Skeletal muscle tissue (tissue), 4 donors: Measurements from ENCODE around the gene ABCC6. TPM values are rescaled to one million over a fixed set of nuclear protein-coding genes. Genes with fewer than 3 reads are reported as not detected.
"Not testable (repeated sequence)": the region's sequence is repeated elsewhere in the genome, so short reads cannot be mapped to it uniquely, and the experiment has no call there.

Experiments used
- H3K27ac ChIP-seq: one replicate; pipeline ENCODE4 v1.7.0; 2013; ENCODE audit warnings: mild to moderate bottlenecking, low read depth, low read length, inconsistent platforms
- H3K27me3 ChIP-seq, 3 donors: one replicate each; pipeline ENCODE4 v1.7.0; 2013; ENCODE audit warnings: low read length in 3 of 3; ENCODE audit not compliant: control insufficient read depth in 3 of 3, insufficient read depth in 3 of 3
- H3K36me3 ChIP-seq, 3 donors: one replicate each; pipeline ENCODE4 v1.7.0; 2013; ENCODE audit warnings: low read length in 3 of 3; ENCODE audit not compliant: control insufficient read depth in 3 of 3, insufficient read depth in 3 of 3
- H3K4me1 ChIP-seq, 3 donors: one replicate each; pipeline ENCODE4 v1.7.0; 2013; ENCODE audit warnings: low read length in 3 of 3, mild to moderate bottlenecking in 3 of 3; ENCODE audit not compliant: control insufficient read depth in 3 of 3, insufficient read depth in 3 of 3
- H3K4me3 ChIP-seq, 3 donors: one replicate each; pipeline ENCODE4 v1.7.0; 2013; ENCODE audit warnings: low read length in 3 of 3
- H3K9ac ChIP-seq, 3 donors: one replicate each; pipeline ENCODE4 v1.7.0; 2013; ENCODE audit warnings: low read length in 3 of 3, mild to moderate bottlenecking in 3 of 3, moderate library complexity in 2 of 3, low read depth in 1 of 3
- H3K9me3 ChIP-seq, 3 donors: one replicate each; pipeline ENCODE4 v1.7.0; 2013; ENCODE audit warnings: low read length in 3 of 3; ENCODE audit not compliant: control insufficient read depth in 3 of 3
- total RNA-seq: library from RNA; depleted of rRNA; stranded (reverse); fragments of >200 nt; gene quantifications from one replicate; pipeline ENCODE4 v1.2.3, GENCODE V29; 2014
- donor health status: Osteomylitis.

Gene ABCC6
- total RNA-seq, 1 donor from 2014 or later, result 1.6 TPM

- no peak overlapping the region for H3K9ac ChIP-seq
- H3K4me3 ChIP-seq, result no peak overlapping the region
- no peaks in the 10 kb centered on the region for H3K27me3 ChIP-seq
- no peaks in the 10 kb centered on the region for H3K9me3 ChIP-seq
- peaks cover 0 to 6% (median 0%) of the 10 kb centered on the region in 3 donors for H3K36me3 ChIP-seq
- H3K27ac ChIP-seq, result no peak overlapping the region
- H3K4me1 ChIP-seq, result peaks cover 3 to 12% (median 11%) of the 10 kb centered on the region in 3 donors
Observed at GRCh38 chr16:16191493-16192167, 31.7 kb downstream of the ABCC6 start.

GRCh38 chr16:16190966-16191365, 32.3 kb downstream of the ABCC6 start:
- not testable (repeated sequence) for H3K27ac ChIP-seq, H3K36me3 ChIP-seq, H3K9me3 ChIP-seq, H3K4me1 ChIP-seq, H3K27me3 ChIP-seq, H3K4me3 ChIP-seq, H3K9ac ChIP-seq

- no peak overlapping the region for H3K9ac ChIP-seq
- no peak overlapping the region for H3K4me3 ChIP-seq
- H3K9me3 ChIP-seq, result no peaks in the 10 kb centered on the region
- peaks cover 0 to 2% (median 1%) of the 10 kb centered on the region in 3 donors for H3K4me1 ChIP-seq
- H3K36me3 ChIP-seq, result peaks cover 0 to 8% (median 0%) of the 10 kb centered on the region in 3 donors
- no peak overlapping the region for H3K27ac ChIP-seq
- no peaks in the 10 kb centered on the region for H3K27me3 ChIP-seq
Observed at GRCh38 chr16:16190546-16190945, 32.7 kb downstream of the ABCC6 start.

- peaks cover 0 to 8% (median 0%) of the 10 kb centered on the region in 3 donors for H3K36me3 ChIP-seq
- H3K27me3 ChIP-seq, result no peaks in the 10 kb centered on the region
- H3K4me3 ChIP-seq, result no peak overlapping the region
- no peaks in the 10 kb centered on the region for H3K9me3 ChIP-seq
- H3K4me1 ChIP-seq, result no peaks in the 10 kb centered on the region
- no peak overlapping the region for H3K27ac ChIP-seq
- no peak overlapping the region for H3K9ac ChIP-seq
Observed at GRCh38 chr16:16189842-16190241, 33.5 kb downstream of the ABCC6 start.

- no peak overlapping the region for H3K27ac ChIP-seq
- H3K36me3 ChIP-seq, result peaks cover 0 to 8% (median 0%) of the 10 kb centered on the region in 3 donors
- H3K4me1 ChIP-seq, result no peaks in the 10 kb centered on the region
- no peak overlapping the region for H3K9ac ChIP-seq
- no peaks in the 10 kb centered on the region for H3K27me3 ChIP-seq
- H3K4me3 ChIP-seq, result no peak overlapping the region
- no peaks in the 10 kb centered on the region for H3K9me3 ChIP-seq
Observed at GRCh38 chr16:16188827-16189226, 34.5 kb downstream of the ABCC6 start.

GRCh38 chr16:16186820-16187219, 36.5 kb downstream of the ABCC6 start:
- Histone ChIP-seq H3K9me3 (no peaks in the 10 kb centered on the region), H3K36me3 (peaks cover 0 to 4% (median 2%) of the 10 kb centered on the region in 3 donors), H3K27ac (no peak overlapping the region), H3K4me1 (no peaks in the 10 kb centered on the region), H3K27me3 (no peaks in the 10 kb centered on the region), H3K4me3 (no peak overlapping the region), H3K9ac (no peak overlapping the region)

- H3K9me3 ChIP-seq, result no peaks in the 10 kb centered on the region
- H3K9ac ChIP-seq, result no peak overlapping the region
- H3K27me3 ChIP-seq, result no peaks in the 10 kb centered on the region
- H3K36me3 ChIP-seq, result peaks cover 0 to 4% (median 2%) of the 10 kb centered on the region in 3 donors
- H3K4me3 ChIP-seq, result no peak overlapping the region
- H3K27ac ChIP-seq, result no peak overlapping the region
- H3K4me1 ChIP-seq, result no peaks in the 10 kb centered on the region
Observed at GRCh38 chr16:16185095-16185494, 38.2 kb downstream of the ABCC6 start.

GRCh38 chr16:16184594-16184993, 38.7 kb downstream of the ABCC6 start:
- H3K27ac ChIP-seq, result no peak overlapping the region
- H3K9me3 ChIP-seq, result no peaks in the 10 kb centered on the region
- H3K4me3 ChIP-seq, result no peak overlapping the region
- no peaks in the 10 kb centered on the region for H3K4me1 ChIP-seq
- H3K9ac ChIP-seq, result no peak overlapping the region
- H3K27me3 ChIP-seq, result no peaks in the 10 kb centered on the region
- peaks cover 0 to 4% (median 2%) of the 10 kb centered on the region in 3 donors for H3K36me3 ChIP-seq

- no peak overlapping the region for H3K4me3 ChIP-seq
- H3K27me3 ChIP-seq, result no peaks in the 10 kb centered on the region
- no peaks in the 10 kb centered on the region for H3K4me1 ChIP-seq
- no peak overlapping the region for H3K27ac ChIP-seq
- H3K36me3 ChIP-seq, result peaks cover 0 to 6% (median 2%) of the 10 kb centered on the region in 3 donors
- no peak overlapping the region for H3K9ac ChIP-seq
- no peaks in the 10 kb centered on the region for H3K9me3 ChIP-seq
Observed at GRCh38 chr16:16183562-16183961, 39.7 kb downstream of the ABCC6 start.

- Histone ChIP-seq H3K4me3 (no peak overlapping the region), H3K4me1 (no peaks in the 10 kb centered on the region), H3K9ac (no peak overlapping the region), H3K36me3 (peaks cover 0 to 8% (median 2%) of the 10 kb centered on the region in 3 donors), H3K27ac (no peak overlapping the region), H3K9me3 (no peaks in the 10 kb centered on the region), H3K27me3 (no peaks in the 10 kb centered on the region)
Observed at GRCh38 chr16:16182918-16183317, 40.4 kb downstream of the ABCC6 start.
